ENCODE data around the gene NEK6. TPM values are rescaled to one million over a fixed set of nuclear protein-coding genes. Genes with fewer than 3 reads are reported as not detected.

NEK6 gene
- total and polyA plus RNA-seq, 2 of the 8 experiments (the other 6 are each of a cell fraction or from before 2014, with no cell fraction given): 17.7 to 19.7 TPM

- H3K56ac ChIP-seq (replicated peaks; ENCODE audit: insufficient read length, low read depth, low read length): no peak overlapping the region
- H2BK5ac ChIP-seq (ENCODE audit: low read depth, low read length): no peak overlapping the region
- no peak overlapping the region for H2BK120ac ChIP-seq (replicated peaks; ENCODE audit: low read depth, low read length)
- ChIA-PET CTCF (ENCODE audit: partially characterized antibody) (interaction anchor here (0.7 to 3.9 kb wide), 5 partner anchors 36 to 136 kb away, joined by 3 to 14 read pairs (median 5); no protein-coding TSS in a partner anchor), POLR2A (ENCODE audit: partially characterized antibody) (no interaction called here)
- no peak overlapping the region for H3K14ac ChIP-seq (ENCODE audit: insufficient read length)
- TF ChIP-seq ZNF274 (IDR thresholded peaks at IDR 0.05; ENCODE audit: borderline replicate concordance, extremely low read depth, low read length) (no peak), E2F6 (IDR thresholded peaks at IDR 0.05) (no peak), TAF7 (optimal IDR thresholded peaks at IDR 0.05; ENCODE audit: borderline replicate concordance, low read depth, low read length) (no peak), EP300 (IDR thresholded peaks at IDR 0.05; ENCODE audit: borderline replicate concordance in 1 of 2, low read depth in 2 of 2, low read length in 2 of 2) (no peak), SP1 (IDR thresholded peaks at IDR 0.05; ENCODE audit: low read depth, low read length) (no peak), CTBP2 (IDR thresholded peaks at IDR 0.05; ENCODE audit: borderline replicate concordance, insufficient read depth, insufficient read length, low read length) (no peak), CHD1 (IDR thresholded peaks at IDR 0.05; ENCODE audit: low read depth, low read length) (no peak), TEAD4 (IDR thresholded peaks at IDR 0.05; ENCODE audit: low read depth, low read length) (no peak)
- H3K4ac ChIP-seq (replicated peaks; ENCODE audit: insufficient read length, low read depth, low read length): peak overlapping the region; percentile 8
- peaks cover 8% of the 10 kb centered on the region for H3K23me2 ChIP-seq (ENCODE audit: low read depth, low read length)
- H2BK15ac ChIP-seq (ENCODE audit: low read length): peak overlapping the region; percentile 65; the same call in 1 of the 2 replicates
- H3K79me2 ChIP-seq (ENCODE audit: control insufficient read depth in 1 of 2, insufficient read depth in 2 of 2, low read length in 2 of 2): peaks cover 0 to 5% of the 10 kb centered on the region in 2 experiments; a peak in 2 of 4 replicates
- H4K20me1 ChIP-seq (replicated peaks in 1 of 2; ENCODE audit: control insufficient read depth in 1 of 2, insufficient read depth in 2 of 2, low read length in 2 of 2): no peaks in the 10 kb centered on the region
- H3K27ac ChIP-seq (ENCODE audit: low read depth, low read length): no peak overlapping the region
- no peaks in the 10 kb centered on the region; a peak in 2 of 7 replicates for H3K27me3 ChIP-seq (replicated peaks in 1 of 4; ENCODE audit: control insufficient read depth in 3 of 4, extremely low read depth in 1 of 4, insufficient read depth in 3 of 4, low read length in 3 of 4)
- no peaks in the 10 kb centered on the region for H3K36me3 ChIP-seq (ENCODE audit: control insufficient read depth in 2 of 4, insufficient read depth in 4 of 4, low read length in 3 of 4)
- peak overlapping the region; percentile 62; the same call in 1 of the 2 replicates for H2BK20ac ChIP-seq (ENCODE audit: low read length)
- H3K4me1 ChIP-seq (replicated peaks in 1 of 4; ENCODE audit: control insufficient read depth in 3 of 4, insufficient read depth in 4 of 4, low read length in 3 of 4): peaks cover 0 to 15% (median 6%) of the 10 kb centered on the region in 4 experiments; a peak in 3 of 7 replicates
- FAIRE-seq: no peak
- no peak overlapping the region; a peak in 1 of 7 replicates for H3K9ac ChIP-seq (replicated peaks in 1 of 4; ENCODE audit: extremely low read depth in 1 of 4, low read depth in 3 of 4, low read length in 3 of 4)
- no peak for DNase-seq (ENCODE audit: low read depth in 1 of 2, low spot score in 2 of 2)
- H4K5ac ChIP-seq (ENCODE audit: insufficient read length, low read depth, low read length): no peak overlapping the region
- H4K8ac ChIP-seq (ENCODE audit: extremely low read depth, insufficient read depth, low read length): no peak overlapping the region
- no peak overlapping the region for H3K4me2 ChIP-seq (ENCODE audit: insufficient read depth in 1 of 2, low read depth in 2 of 2, low read length in 2 of 2)
- WGBS, 2 experiments (ENCODE audit: extremely low coverage in 1 of 2, insufficient coverage in 1 of 2, insufficient read length in 1 of 2, insufficient replicate concordance in 2 of 2, low coverage in 1 of 2, low lambda C conversion rate in 2 of 2, missing lambda C conversion rate in 1 of 2): 87% methylated on average over 10 of the region's 11 CpGs; no CpG with 5 or more reads in 1 of the 2 experiments
- no peak overlapping the region for H3K4me3 ChIP-seq (ENCODE audit: extremely low read depth in 1 of 4, insufficient read depth in 2 of 4, low read depth in 3 of 4, low read length in 4 of 4)
- no peak overlapping the region for H4K91ac ChIP-seq (replicated peaks; ENCODE audit: insufficient read length, low read length)
- H2AFZ ChIP-seq (ENCODE audit: low read length): 0 out of 2 replicates have a peak overlapping the region, but pooled peaks have one; percentile 3
- no peak overlapping the region for H3K18ac ChIP-seq (ENCODE audit: extremely low read depth, low read length)
- H2BK12ac ChIP-seq (ENCODE audit: low read depth, low read length): peak overlapping the region; percentile 69; the same call in 1 of the 2 replicates
- peaks cover 3% of the 10 kb centered on the region for H3K79me1 ChIP-seq (ENCODE audit: low read depth, low read length)
- H2AK5ac ChIP-seq (ENCODE audit: low read depth, low read length): peak overlapping the region; percentile 79; the same call in 1 of the 2 replicates
- no peak overlapping the region for H3K23ac ChIP-seq (ENCODE audit: insufficient read length)
- H3K9me3 ChIP-seq (ENCODE audit: insufficient read depth in 2 of 2, low read depth in 1 of 2, low read length in 1 of 2): no peaks in the 10 kb centered on the region
These were observed 1.2 kb upstream of the NEK6 start for GRCh38 chr9:124256517-124257069.

All from H1 (cell line).